ENCODE measurements around the gene P2RY11. TPM values are rescaled to one million over a fixed set of nuclear protein-coding genes. Genes with fewer than 3 reads are reported as not detected.

The P2RY11 gene
- total and polyA plus RNA-seq, 2 of the 4 experiments (the other 2 are of a cell fraction) = 0.54 to 4.5 TPM

DNA sequence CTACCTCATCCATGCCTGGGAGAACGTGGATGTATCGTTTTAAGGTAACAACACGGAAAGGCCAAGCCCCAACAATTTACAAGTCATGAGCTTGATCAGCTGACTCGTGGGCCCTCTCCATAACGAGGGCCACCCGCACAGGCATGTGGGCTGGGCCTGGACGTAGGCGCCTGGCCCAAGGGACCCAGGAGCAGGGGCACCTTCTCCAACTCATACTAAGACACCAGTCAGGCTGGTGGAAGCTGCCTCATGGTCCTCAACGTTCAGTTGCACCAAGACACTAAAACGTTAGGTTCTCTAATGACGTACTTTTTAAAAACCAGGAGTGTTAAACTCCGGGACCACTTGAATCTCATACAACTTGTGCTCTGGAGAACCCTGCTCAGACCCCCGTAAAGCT is 30.0 kb downstream of the P2RY11 start:
- H3K36me3 ChIP-seq (ENCODE audit: control insufficient read depth, insufficient read depth, low read length) = peaks cover 87% of the 10 kb centered on the region

More for the DNA sequence above, 30.0 kb downstream of the P2RY11 start:
- Histone ChIP-seq H3K27me3 (ENCODE audit: control insufficient read depth, insufficient read depth, low read length) (no peaks in the 10 kb centered on the region), H3K18ac (ENCODE audit: low read depth, low read length) (no peak overlapping the region), H3K56ac (ENCODE audit: extremely low read depth, insufficient read depth, low read length) (no peak overlapping the region), H3K79me1 (ENCODE audit: low read depth in 1 of 2, low read length in 2 of 2) (peaks cover 10 to 17% of the 10 kb centered on the region in 2 experiments; a peak in 3 of 4 replicates), H3K4me2 (ENCODE audit: low read depth, low read length) (no peak overlapping the region), H3K4ac (ENCODE audit: low read depth, low read length) (no peak overlapping the region), H3K14ac (replicated peaks; ENCODE audit: low read depth, low read length) (no peak overlapping the region), H2AFZ (replicated peaks; ENCODE audit: low read length, poor library complexity) (no peak overlapping the region), H3K9ac (ENCODE audit: low read depth, low read length) (no peak overlapping the region), H4K20me1 (ENCODE audit: insufficient read depth, low read length) (peaks cover 4% of the 10 kb centered on the region; the same call in 1 of the 2 replicates), H2BK20ac (ENCODE audit: low read depth, low read length) (no peak overlapping the region), H3K27ac (ENCODE audit: insufficient read depth, low read length) (no peak overlapping the region), H4K5ac (ENCODE audit: low read depth, low read length) (no peak overlapping the region), H3K4me1 (ENCODE audit: control insufficient read depth, insufficient read depth, low read length) (no peaks in the 10 kb centered on the region), H2BK15ac (ENCODE audit: low read depth, low read length) (no peak overlapping the region), H4K8ac (ENCODE audit: low read depth in 2 of 2, low read length in 2 of 2) (no peak overlapping the region), H2BK5ac (ENCODE audit: low read depth, low read length, poor library complexity, severe bottlenecking) (no peak overlapping the region), H2BK120ac (ENCODE audit: low read depth, low read length) (no peak overlapping the region), H2AK5ac (ENCODE audit: low read depth, low read length) (no peak overlapping the region), H3K4me3 (ENCODE audit: insufficient read depth, low read depth, low read length) (no peak overlapping the region), H2AK9ac (replicated peaks; ENCODE audit: low read depth, low read length, poor library complexity) (no peak overlapping the region), H4K91ac (ENCODE audit: insufficient read depth, low read depth, low read length) (no peak overlapping the region), H3K9me3 (ENCODE audit: control insufficient read depth, insufficient read depth, low read length) (no peaks in the 10 kb centered on the region), H3K9me1 (ENCODE audit: insufficient read depth, low read length) (no peaks in the 10 kb centered on the region), H3K23ac (ENCODE audit: low read depth, low read length) (no peak overlapping the region)
- ATAC-seq (ENCODE audit: low read depth) (no peak), DNase-seq (no peak)
- 84% methylated on average over 7 of the region's 13 CpGs; no CpG with 5 or more reads in 1 of the 2 experiments for WGBS, 2 experiments (ENCODE audit: extremely low coverage in 2 of 2, insufficient read length in 1 of 2)
- TSS peak; percentile 51 for BruUV-seq (replicated peaks)
- TF ChIP-seq, protein P1, sequence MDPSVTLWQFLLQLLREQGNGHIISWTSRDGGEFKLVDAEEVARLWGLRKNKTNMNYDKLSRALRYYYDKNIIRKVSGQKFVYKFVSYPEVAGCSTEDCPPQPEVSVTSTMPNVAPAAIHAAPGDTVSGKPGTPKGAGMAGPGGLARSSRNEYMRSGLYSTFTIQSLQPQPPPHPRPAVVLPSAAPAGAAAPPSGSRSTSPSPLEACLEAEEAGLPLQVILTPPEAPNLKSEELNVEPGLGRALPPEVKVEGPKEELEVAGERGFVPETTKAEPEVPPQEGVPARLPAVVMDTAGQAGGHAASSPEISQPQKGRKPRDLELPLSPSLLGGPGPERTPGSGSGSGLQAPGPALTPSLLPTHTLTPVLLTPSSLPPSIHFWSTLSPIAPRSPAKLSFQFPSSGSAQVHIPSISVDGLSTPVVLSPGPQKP (IDR thresholded peaks at IDR 0.05; ENCODE audit: borderline replicate concordance, low read depth, low read length) = no peak
- TF ChIP-seq CEBPB (IDR thresholded peaks at IDR 0.05; ENCODE audit: low read depth, low read length) (no peak), SMC3 (IDR thresholded peaks at IDR 0.05; ENCODE audit: low read depth, low read length) (no peak), MAZ (IDR thresholded peaks at IDR 0.05; ENCODE audit: borderline replicate concordance, low read depth, low read length) (no peak), BHLHE40 (IDR thresholded peaks at IDR 0.05; ENCODE audit: low read depth, low read length) (no peak), MAFK (IDR thresholded peaks at IDR 0.05; ENCODE audit: low read depth, low read length) (no peak), MXI1 (IDR thresholded peaks at IDR 0.05; ENCODE audit: borderline replicate concordance, low read depth, low read length) (no peak), FOS (IDR thresholded peaks at IDR 0.05; ENCODE audit: low read depth, low read length) (no peak)
- TF ChIP-seq, protein P2, sequence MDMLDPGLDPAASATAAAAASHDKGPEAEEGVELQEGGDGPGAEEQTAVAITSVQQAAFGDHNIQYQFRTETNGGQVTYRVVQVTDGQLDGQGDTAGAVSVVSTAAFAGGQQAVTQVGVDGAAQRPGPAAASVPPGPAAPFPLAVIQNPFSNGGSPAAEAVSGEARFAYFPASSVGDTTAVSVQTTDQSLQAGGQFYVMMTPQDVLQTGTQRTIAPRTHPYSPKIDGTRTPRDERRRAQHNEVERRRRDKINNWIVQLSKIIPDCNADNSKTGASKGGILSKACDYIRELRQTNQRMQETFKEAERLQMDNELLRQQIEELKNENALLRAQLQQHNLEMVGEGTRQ (IDR thresholded peaks at IDR 0.05; ENCODE audit: low read depth, low read length) = no peak
- ChIA-PET CTCF (no interaction called here), POLR2A (ENCODE audit: unreplicated experiment) (interaction anchor here (0.6 kb wide), 1 partner anchor 29 kb away, joined by 3 read pairs; no protein-coding TSS in a partner anchor)
- dilution Hi-C loops (cut with HindIII; ENCODE audit: low sequenced_read_pairs, unreplicated experiment) (no loop called here), in situ Hi-C loops (cut with MboI; ENCODE audit: low sequenced_read_pairs) (no loop called here), intact Hi-C loops (cut with micrococcal nuclease) (no loop called here)

Measured in IMR-90 (cell line).